Osteoblast (primary cell): ENCODE measurements around the gene SECISBP2L. TPM values are rescaled to one million over a fixed set of nuclear protein-coding genes. Genes with fewer than 3 reads are reported as not detected.

Experiments
- DNase-seq: peaks from one replicate; pipeline ENCODE4 v3.0.0; 2011; ENCODE audit warnings: low spot score, mixed read lengths; ENCODE audit not compliant: insufficient read length; ENCODE audit errors: missing footprints
- H2AFZ ChIP-seq: 2 replicates; pipeline ENCODE4 v1.6.0; 2011; ENCODE audit warnings: mild to moderate bottlenecking, low read length
- H3K27ac ChIP-seq: 2 replicates; pipeline ENCODE4 v1.5.1; 2011; ENCODE audit warnings: mild to moderate bottlenecking, low read depth, low read length, moderate library complexity
- H3K27me3 ChIP-seq: 2 replicates; pipeline ENCODE4 v1.6.0; 2012; ENCODE audit warnings: mild to moderate bottlenecking, control low read depth, inconsistent platforms, low read length, moderate library complexity; ENCODE audit not compliant: insufficient read depth
- H3K36me3 ChIP-seq: 2 replicates; pipeline ENCODE4 v1.5.1; 2011; ENCODE audit warnings: mild to moderate bottlenecking, low read length, control low read depth, moderate library complexity; ENCODE audit not compliant: insufficient read depth
- H3K4me1 ChIP-seq: 2 replicates; pipeline ENCODE4 v1.5.1; 2011; ENCODE audit warnings: mild to moderate bottlenecking, low read length, control low read depth, moderate library complexity; ENCODE audit not compliant: insufficient read depth
- H3K4me2 ChIP-seq: 2 replicates; pipeline ENCODE4 v1.6.0; 2011; ENCODE audit warnings: mild to moderate bottlenecking, low read length; ENCODE audit not compliant: insufficient read depth
- H3K4me3 ChIP-seq: fragments of 200-600 bp; sonication (generic); 3 replicates; pipeline ENCODE4 v1.5.1; 2012; ENCODE audit warnings: mild to moderate bottlenecking, low read length, inconsistent platforms; ENCODE audit not compliant: insufficient read depth
- H3K79me2 ChIP-seq: 2 replicates; pipeline ENCODE4 v1.6.0; 2012; ENCODE audit warnings: mild to moderate bottlenecking, low read length, control low read depth, inconsistent platforms; ENCODE audit not compliant: insufficient read depth
- H3K9me3 ChIP-seq: 2 replicates; pipeline ENCODE4 v1.5.1; 2011; ENCODE audit warnings: low read depth, low read length, control low read depth
- H4K20me1 ChIP-seq: 2 replicates; pipeline ENCODE4 v1.6.0; 2012; ENCODE audit warnings: mild to moderate bottlenecking, low read length, control low read depth; ENCODE audit not compliant: insufficient read depth
- total RNA-seq: library from RNA; depleted of rRNA; stranded (reverse); fragments of >200 nt; gene quantifications from 2 replicates; pipeline ENCODE4 v1.2.3, GENCODE V29; 2012
- TF ChIP-seq, protein P1 (sequence below): IDR thresholded peaks from 2 replicates; pipeline ENCODE4 v1.5.1; 2011; ENCODE audit warnings: mild to moderate bottlenecking, low read depth, low read length, moderate library complexity; ENCODE audit errors: extremely low read depth

Gene SECISBP2L
- total RNA-seq, 1 donor = 42.3 TPM

GRCh38 chr15:48954538-48954937, 91.7 kb downstream of the SECISBP2L start:
- DNase-seq = peak; percentile 74
- Histone ChIP-seq H3K79me2 (no peaks in the 10 kb centered on the region), H3K27ac (no peak overlapping the region), H3K4me1 (peaks cover 10% of the 10 kb centered on the region), H3K27me3 (no peaks in the 10 kb centered on the region), H3K9me3 (no peaks in the 10 kb centered on the region), H4K20me1 (no peaks in the 10 kb centered on the region), H3K4me3 (no peak overlapping the region), H3K36me3 (no peaks in the 10 kb centered on the region), H2AFZ (peak overlapping the region; percentile 28), H3K4me2 (peak overlapping the region; percentile 5)
- TF ChIP-seq, protein P1, sequence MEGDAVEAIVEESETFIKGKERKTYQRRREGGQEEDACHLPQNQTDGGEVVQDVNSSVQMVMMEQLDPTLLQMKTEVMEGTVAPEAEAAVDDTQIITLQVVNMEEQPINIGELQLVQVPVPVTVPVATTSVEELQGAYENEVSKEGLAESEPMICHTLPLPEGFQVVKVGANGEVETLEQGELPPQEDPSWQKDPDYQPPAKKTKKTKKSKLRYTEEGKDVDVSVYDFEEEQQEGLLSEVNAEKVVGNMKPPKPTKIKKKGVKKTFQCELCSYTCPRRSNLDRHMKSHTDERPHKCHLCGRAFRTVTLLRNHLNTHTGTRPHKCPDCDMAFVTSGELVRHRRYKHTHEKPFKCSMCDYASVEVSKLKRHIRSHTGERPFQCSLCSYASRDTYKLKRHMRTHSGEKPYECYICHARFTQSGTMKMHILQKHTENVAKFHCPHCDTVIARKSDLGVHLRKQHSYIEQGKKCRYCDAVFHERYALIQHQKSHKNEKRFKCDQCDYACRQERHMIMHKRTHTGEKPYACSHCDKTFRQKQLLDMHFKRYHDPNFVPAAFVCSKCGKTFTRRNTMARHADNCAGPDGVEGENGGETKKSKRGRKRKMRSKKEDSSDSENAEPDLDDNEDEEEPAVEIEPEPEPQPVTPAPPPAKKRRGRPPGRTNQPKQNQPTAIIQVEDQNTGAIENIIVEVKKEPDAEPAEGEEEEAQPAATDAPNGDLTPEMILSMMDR = peak; percentile 33

DNA sequence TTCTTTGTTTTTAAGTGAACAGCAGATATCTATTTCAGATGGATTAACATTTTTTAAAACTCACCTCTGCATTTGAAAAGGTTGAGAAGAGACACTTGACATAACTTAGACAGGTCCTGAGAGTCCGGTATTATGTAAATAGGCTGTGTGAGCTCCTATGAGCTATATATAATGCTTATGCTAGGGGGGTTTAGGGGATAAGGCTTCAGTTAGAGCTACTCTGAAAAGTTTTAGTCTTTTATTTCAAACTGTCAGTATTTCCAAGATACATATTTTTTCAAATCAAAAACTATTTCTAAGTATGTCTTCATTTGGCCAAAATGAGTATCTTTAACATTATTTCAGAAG, 99.4 kb downstream of the SECISBP2L start:
- Histone ChIP-seq H3K4me1 (peaks cover 11% of the 10 kb centered on the region), H3K36me3 (no peaks in the 10 kb centered on the region), H3K27me3 (no peaks in the 10 kb centered on the region), H4K20me1 (no peaks in the 10 kb centered on the region), H2AFZ (no peak overlapping the region), H3K4me2 (no peak overlapping the region), H3K4me3 (no peak overlapping the region), H3K79me2 (no peaks in the 10 kb centered on the region), H3K9me3 (no peaks in the 10 kb centered on the region), H3K27ac (no peak overlapping the region)
- no peak for DNase-seq
- TF ChIP-seq, protein P1 = no peak

DNA sequence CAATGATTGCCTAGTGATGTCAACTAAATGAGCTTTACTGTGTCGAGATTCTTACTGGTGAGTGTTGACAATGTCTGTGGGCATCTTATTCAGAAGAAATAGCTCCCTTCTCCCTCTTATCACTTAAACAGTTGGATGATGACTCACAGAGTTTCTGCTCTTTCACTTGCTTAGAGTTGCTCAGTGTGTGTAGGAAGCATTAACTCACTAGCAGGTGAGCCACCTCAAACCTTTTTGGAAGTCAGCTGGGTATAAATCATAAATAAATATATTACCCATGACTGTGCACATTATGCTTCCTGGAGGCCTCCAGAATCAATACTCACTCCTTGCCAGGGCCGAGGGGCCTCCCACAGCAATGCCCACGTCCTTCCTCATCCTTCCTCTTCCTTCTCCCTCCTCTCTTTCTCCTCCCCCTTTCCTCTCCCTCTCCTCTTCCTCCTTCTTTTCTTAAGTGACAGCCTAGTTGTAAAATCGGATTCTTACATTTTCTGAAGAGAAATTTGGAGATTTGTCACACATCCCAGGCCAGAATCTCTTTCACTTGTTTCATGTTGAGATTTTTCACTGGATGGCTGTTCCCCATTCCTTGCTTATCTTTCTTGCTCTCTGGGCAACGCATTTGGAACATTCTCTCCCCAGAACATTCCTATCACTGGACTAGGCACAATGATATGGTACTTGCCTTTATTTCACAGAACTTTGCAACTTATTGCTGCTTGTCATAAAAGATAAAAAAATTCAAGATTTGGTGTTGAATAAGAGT, 100.0 kb downstream of the SECISBP2L start:
- DNase-seq = no peak
- peak overlapping the region; percentile 9 for H3K4me2 ChIP-seq

DNA sequence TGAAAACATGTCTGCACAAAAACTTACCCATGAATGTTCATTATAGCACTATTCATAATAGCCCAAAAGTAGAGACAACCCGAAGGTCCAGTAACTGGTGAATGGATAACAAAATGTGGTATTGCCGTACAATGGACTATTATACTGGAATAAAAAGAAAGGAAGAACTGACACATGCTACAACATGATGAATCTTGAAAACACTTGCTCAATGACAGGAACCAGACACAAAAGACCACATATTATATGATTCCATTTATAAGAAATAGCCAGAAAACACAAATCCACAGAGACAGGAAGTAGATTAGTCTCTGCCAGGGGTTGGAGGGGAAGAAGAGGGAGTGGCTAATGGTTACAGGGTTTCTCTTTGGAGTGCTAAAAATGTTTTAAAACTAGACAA, 100.9 kb downstream of the SECISBP2L start:
- no peak for DNase-seq
- Histone ChIP-seq H2AFZ (no peak overlapping the region), H3K4me3 (no peak overlapping the region), H3K9me3 (no peaks in the 10 kb centered on the region), H4K20me1 (no peaks in the 10 kb centered on the region), H3K27me3 (no peaks in the 10 kb centered on the region), H3K79me2 (no peaks in the 10 kb centered on the region), H3K27ac (no peak overlapping the region), H3K4me1 (peaks cover 20% of the 10 kb centered on the region), H3K36me3 (no peaks in the 10 kb centered on the region), H3K4me2 (no peak overlapping the region)
- TF ChIP-seq, protein P1 = no peak

More for the DNA sequence above, 100.0 kb downstream of the SECISBP2L start:
- Histone ChIP-seq H2AFZ (peak overlapping the region; percentile 11), H3K27ac (peak overlapping the region; percentile 24), H3K36me3 (no peaks in the 10 kb centered on the region), H3K4me3 (no peak overlapping the region), H3K27me3 (no peaks in the 10 kb centered on the region), H3K79me2 (no peaks in the 10 kb centered on the region), H3K9me3 (no peaks in the 10 kb centered on the region), H3K4me1 (peaks cover 12% of the 10 kb centered on the region), H4K20me1 (no peaks in the 10 kb centered on the region)
- TF ChIP-seq, protein P1 = no peak
